T-helper 17 cell (primary cell): Measurements from ENCODE around the gene PTPRC. TPM values are rescaled to one million over a fixed set of nuclear protein-coding genes. Genes with fewer than 3 reads are reported as not detected.

Source experiments
- ATAC-seq: fragments of 150-1000 bp; cut with Tn5 transposase; 2 replicates; pipeline ENCODE4 v1.10.0; 2021; ENCODE audit warnings: mild to moderate bottlenecking, moderate library complexity
- DNase-seq, 3 donors: peaks; one replicate each; pipeline versions ENCODE4 v3.0.0 to v3.0.0-alpha.2; 2020 to 2021
- H3K9me3 ChIP-seq: one replicate; pipeline ENCODE4 v1.7.0; 2013; ENCODE audit warnings: low read length, mild to moderate bottlenecking; ENCODE audit not compliant: control insufficient read depth, poor library complexity, severe bottlenecking
- H3K27ac Mint-ChIP-seq: one replicate; pipeline ENCODE4 v1.8.0; 2022; ENCODE audit warnings: mild to moderate bottlenecking, moderate library complexity, mixed read lengths
- H3K27me3 Mint-ChIP-seq: one replicate; pipeline ENCODE4 v1.8.0; 2022; ENCODE audit warnings: mixed read lengths
- H3K36me3 Mint-ChIP-seq: one replicate; pipeline ENCODE4 v1.8.0; 2022; ENCODE audit warnings: low read depth, mixed read lengths
- H3K4me1 Mint-ChIP-seq: one replicate; pipeline ENCODE4 v1.8.0; 2022; ENCODE audit warnings: mild to moderate bottlenecking, mixed read lengths
- H3K4me3 Mint-ChIP-seq: one replicate; pipeline ENCODE4 v1.8.0; 2022; ENCODE audit warnings: mild to moderate bottlenecking, moderate library complexity, mixed read lengths
- total RNA-seq, 4 donors: library from RNA in 2 of 4; stranded (reverse) in 2 of 4; gene quantifications; one replicate each; pipeline ENCODE4 v1.2.3 and lab custom pipeline; 2022 to 2026

Gene PTPRC
- total RNA-seq, 2 donors from 2014 or later, result 697 to 813 TPM

GRCh38 chr1:198788561-198789064, 149.8 kb downstream of the PTPRC start:
- Mint-ChIP-seq H3K27ac (no peak overlapping the region), H3K36me3 (no peaks in the 10 kb centered on the region), H3K4me3 (no peak overlapping the region), H3K4me1 (no peaks in the 10 kb centered on the region), H3K27me3 (no peaks in the 10 kb centered on the region)
- no peak for DNase-seq
- H3K9me3 ChIP-seq, result no peaks in the 10 kb centered on the region
- ATAC-seq, result peak; percentile 49

GRCh38 chr1:198793714-198794113, 154.9 kb downstream of the PTPRC start:
- Mint-ChIP-seq H3K27me3 (no peaks in the 10 kb centered on the region), H3K36me3 (no peaks in the 10 kb centered on the region), H3K27ac (no peak overlapping the region), H3K4me1 (no peaks in the 10 kb centered on the region), H3K4me3 (no peak overlapping the region)
- ATAC-seq, result no peak
- peaks cover 3% of the 10 kb centered on the region for H3K9me3 ChIP-seq
- no peak for DNase-seq

- H3K27me3 Mint-ChIP-seq, result no peaks in the 10 kb centered on the region
- DNase-seq (no peak), ATAC-seq (no peak)
- H3K27ac Mint-ChIP-seq, result no peak overlapping the region
- no peak overlapping the region for H3K4me3 Mint-ChIP-seq
- H3K4me1 Mint-ChIP-seq, result no peaks in the 10 kb centered on the region
- H3K9me3 ChIP-seq, result peaks cover 3% of the 10 kb centered on the region
- no peaks in the 10 kb centered on the region for H3K36me3 Mint-ChIP-seq
These were observed 155.7 kb downstream of the PTPRC start for GRCh38 chr1:198794498-198794897.

GRCh38 chr1:198797656-198798055, 158.8 kb downstream of the PTPRC start:
- H3K9me3 ChIP-seq, result peaks cover 3% of the 10 kb centered on the region
- Mint-ChIP-seq H3K27ac (no peak overlapping the region), H3K4me1 (no peaks in the 10 kb centered on the region), H3K27me3 (peaks cover 8% of the 10 kb centered on the region), H3K4me3 (no peak overlapping the region), H3K36me3 (no peaks in the 10 kb centered on the region)
- ATAC-seq (no peak), DNase-seq (no peak)

GRCh38 chr1:198798923-198799386, 160.1 kb downstream of the PTPRC start:
- Mint-ChIP-seq H3K27ac (no peak overlapping the region), H3K27me3 (peaks cover 8% of the 10 kb centered on the region), H3K36me3 (no peaks in the 10 kb centered on the region), H3K4me3 (no peak overlapping the region), H3K4me1 (no peaks in the 10 kb centered on the region)
- ATAC-seq, result no peak
- DNase-seq, result no peak
- peaks cover 3% of the 10 kb centered on the region for H3K9me3 ChIP-seq

- Mint-ChIP-seq H3K36me3 (no peaks in the 10 kb centered on the region), H3K27me3 (peaks cover 8% of the 10 kb centered on the region), H3K4me1 (no peaks in the 10 kb centered on the region), H3K4me3 (no peak overlapping the region), H3K27ac (no peak overlapping the region)
- DNase-seq (no peak), ATAC-seq (no peak)
- no peaks in the 10 kb centered on the region for H3K9me3 ChIP-seq
These were observed 166.8 kb downstream of the PTPRC start for GRCh38 chr1:198805498-198806151.

GRCh38 chr1:198806861-198807260, 168.0 kb downstream of the PTPRC start:
- no peak for ATAC-seq
- Mint-ChIP-seq H3K4me3 (no peak overlapping the region), H3K27me3 (peaks cover 1% of the 10 kb centered on the region), H3K4me1 (no peaks in the 10 kb centered on the region), H3K27ac (no peak overlapping the region), H3K36me3 (no peaks in the 10 kb centered on the region)
- H3K9me3 ChIP-seq, result no peaks in the 10 kb centered on the region
- no peak for DNase-seq

Other genes starting within 250 kb of the PTPRC start
- gene ATP6V1G3, start 98.4 kb upstream of the PTPRC start, total RNA-seq, result not detected